Neural cell (in vitro differentiated cells): ENCODE results near the gene SNAPC1. TPM values are rescaled to one million over a fixed set of nuclear protein-coding genes. Genes with fewer than 3 reads are reported as not detected.

Source experiments
- H2AFZ ChIP-seq: fragments of 200-600, 300-800 bp; sonication (generic), shearing (Covaris generic); 2 replicates; pipeline ENCODE4 v1.6.0; 2014; ENCODE audit warnings: low read depth, mild to moderate bottlenecking, antibody characterized with exemption, low read length, moderate library complexity
- H3F3A ChIP-seq: fragments of 200-600 bp; shearing (Covaris generic); 2 replicates; pipeline ENCODE4 v1.6.1; 2016; ENCODE audit warnings: mild to moderate bottlenecking, moderate library complexity, mixed read lengths, antibody characterized with exemption, low read length; ENCODE audit not compliant: insufficient read depth, poor library complexity, severe bottlenecking
- H3K27ac ChIP-seq: fragments of 200-600, 300-800 bp; sonication (generic), shearing (Covaris generic); 2 replicates; pipeline ENCODE4 v1.5.1; 2014; ENCODE audit warnings: mild to moderate bottlenecking, low read length, moderate library complexity
- H3K27me3 ChIP-seq: fragments of 300-800, 200-600 bp; sonication (generic), shearing (Covaris generic); 2 replicates; pipeline ENCODE4 v1.6.0; 2014; ENCODE audit warnings: mild to moderate bottlenecking, low read depth, low read length, moderate library complexity; ENCODE audit not compliant: insufficient read depth
- H3K36me3 ChIP-seq: fragments of 300-800, 200-600 bp; sonication (generic), shearing (Covaris generic); 2 replicates; pipeline ENCODE4 v1.5.1; 2014; ENCODE audit warnings: mild to moderate bottlenecking, antibody characterized with exemption, low read length, moderate library complexity; ENCODE audit not compliant: insufficient read depth
- H3K4me2 ChIP-seq: fragments of 300-800, 200-600 bp; sonication (generic), shearing (Covaris generic); 2 replicates; pipeline ENCODE4 v1.6.0; 2014; ENCODE audit warnings: mild to moderate bottlenecking, low read length
- H3K4me3 ChIP-seq: fragments of 300-800, 200-600 bp; sonication (generic), shearing (Covaris generic); 2 replicates; pipeline ENCODE4 v1.5.1; 2014; ENCODE audit warnings: mild to moderate bottlenecking, low read length, moderate library complexity
- H3K79me2 ChIP-seq: fragments of 200-600 bp; shearing (Covaris generic); replicated peaks from 2 replicates; pipeline ENCODE4 v1.6.0; 2014; ENCODE audit warnings: mild to moderate bottlenecking, low read length, moderate library complexity; ENCODE audit not compliant: insufficient read depth
- H3K9ac ChIP-seq: fragments of 300-800, 200-600 bp; sonication (generic), shearing (Covaris generic); 2 replicates; pipeline ENCODE4 v1.6.1; 2016; ENCODE audit warnings: mild to moderate bottlenecking, low read length, mixed read lengths
- H3K9me2 ChIP-seq: fragments of 200-600 bp; shearing (Covaris generic); 2 replicates; pipeline ENCODE4 v1.6.1; 2016; ENCODE audit warnings: mild to moderate bottlenecking, low read length, mixed read lengths; ENCODE audit not compliant: insufficient read depth
- H3K9me3 ChIP-seq: fragments of 200-600, 300-800 bp; sonication (generic), shearing (Covaris generic); 2 replicates; pipeline ENCODE4 v1.6.1; 2016; ENCODE audit warnings: mild to moderate bottlenecking, mixed run types, low read length, moderate library complexity, mixed read lengths
- H4K20me1 ChIP-seq: fragments of 200-600 bp; shearing (Covaris generic); 2 replicates; pipeline ENCODE4 v1.6.1; 2016; ENCODE audit warnings: mild to moderate bottlenecking, mixed run types; ENCODE audit not compliant: insufficient read depth
- CTCF ChIP-seq: fragments of 450-650 bp; IDR thresholded peaks from 2 replicates; pipeline ENCODE4 v1.5.1; 2014; ENCODE audit warnings: antibody characterized with exemption, mild to moderate bottlenecking, moderate library complexity; ENCODE audit not compliant: poor library complexity, severe bottlenecking
- EP300 ChIP-seq: fragments of 450-650 bp; conservative IDR thresholded peaks from 2 replicates; pipeline ENCODE4 v1.6.1; 2014; ENCODE audit warnings: antibody characterized with exemption, mild to moderate bottlenecking, moderate library complexity; ENCODE audit not compliant: poor library complexity, severe bottlenecking
- EZH2 ChIP-seq: fragments of 200-600, 300-800 bp; shearing (Covaris generic), sonication (generic); IDR thresholded peaks from 2 replicates; pipeline ENCODE4 v1.6.1; 2014; ENCODE audit warnings: antibody characterized with exemption, low read length, borderline replicate concordance, mild to moderate bottlenecking; ENCODE audit not compliant: insufficient read depth, poor library complexity, severe bottlenecking
- MXI1 ChIP-seq: fragments of 450-650 bp; conservative IDR thresholded peaks from 2 replicates; pipeline ENCODE4 v1.6.1; 2014; ENCODE audit warnings: antibody characterized with exemption, mild to moderate bottlenecking; ENCODE audit not compliant: poor library complexity, severe bottlenecking
- POLR2AphosphoS5 ChIP-seq: IDR thresholded peaks from 2 replicates; pipeline ENCODE4 v1.6.1; 2012
- RAD21 ChIP-seq: fragments of 450-650 bp; conservative IDR thresholded peaks from 2 replicates; pipeline ENCODE4 v1.6.1; 2014; ENCODE audit warnings: antibody characterized with exemption, mild to moderate bottlenecking, moderate library complexity
- REST ChIP-seq: IDR thresholded peaks from 2 replicates; pipeline ENCODE4 v1.6.1; 2012; ENCODE audit warnings: borderline replicate concordance
- SMC3 ChIP-seq: fragments of 450-650 bp; conservative IDR thresholded peaks from 2 replicates; pipeline ENCODE4 v1.6.1; 2014; ENCODE audit warnings: antibody characterized with exemption, mild to moderate bottlenecking, moderate library complexity; ENCODE audit not compliant: poor library complexity
- TAF1 ChIP-seq: IDR thresholded peaks from 2 replicates; pipeline ENCODE4 v1.6.1; 2012; ENCODE audit warnings: low read depth
- polyA plus RNA-seq: library from polyadenylated mRNA; depleted of rRNA; stranded (reverse); fragments of >200 nt; gene quantifications from 2 replicates; pipeline ENCODE4 v1.2.3, GENCODE V29; 2014

SNAPC1 gene
- polyA plus RNA-seq, 1 donor from 2014 or later = 7.1 TPM

DNA sequence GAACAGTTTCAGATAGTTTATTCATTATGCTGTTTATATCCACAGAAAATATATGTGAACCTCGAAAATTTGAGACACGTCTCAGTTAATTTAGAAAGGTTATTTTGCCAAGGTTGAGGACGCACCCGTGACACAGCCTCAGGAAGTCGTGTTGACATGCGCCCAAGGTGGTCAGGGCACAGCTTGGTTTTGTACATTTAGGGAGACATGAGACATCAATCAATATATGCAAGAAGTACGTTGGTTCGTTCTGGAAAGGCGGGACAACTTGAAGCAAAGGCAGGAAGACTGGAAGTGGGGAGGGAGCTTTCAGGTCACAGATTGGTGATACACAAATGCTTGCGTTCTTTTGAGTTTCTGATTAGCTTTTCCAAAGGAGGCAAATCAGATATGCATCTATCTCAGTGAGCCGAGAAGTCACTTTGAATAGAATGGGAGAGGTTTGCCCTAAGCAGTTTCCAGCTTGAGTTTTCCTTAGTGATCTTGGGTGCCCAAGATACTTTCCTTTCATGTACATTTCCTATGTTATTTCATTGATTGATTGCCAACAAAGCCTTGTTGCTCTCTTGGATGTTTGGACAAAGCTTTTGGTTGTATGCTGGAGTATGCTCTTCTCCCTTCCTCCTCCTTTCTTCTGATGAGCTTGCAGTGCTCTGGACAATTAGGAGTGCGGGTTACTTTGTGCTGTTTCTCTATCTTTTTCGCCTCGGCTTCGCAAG, 3.2 kb downstream of the SNAPC1 start:
- Histone ChIP-seq H3K9me2 (no peaks in the 10 kb centered on the region), H3K9ac (no peak overlapping the region), H3K79me2 (peaks cover 21% of the 10 kb centered on the region), H3K36me3 (no peaks in the 10 kb centered on the region), H2AFZ (no peak overlapping the region), H3K9me3 (no peaks in the 10 kb centered on the region), H4K20me1 (no peaks in the 10 kb centered on the region), H3K4me2 (no peak overlapping the region), H3K27ac (no peak overlapping the region), H3K27me3 (no peaks in the 10 kb centered on the region), H3F3A (no peaks in the 10 kb centered on the region), H3K4me3 (peak overlapping the region; percentile 90)
- TF ChIP-seq MXI1 = no peak
- no peak for TF ChIP-seq REST
- no peak for TF ChIP-seq CTCF
- TF ChIP-seq EP300 = no peak
- TF ChIP-seq SMC3 = no peak
- no peak for TF ChIP-seq EZH2
- TF ChIP-seq POLR2AphosphoS5 = no peak
- no peak for TF ChIP-seq RAD21
- TF ChIP-seq TAF1 = no peak

GRCh38 chr14:61766151-61766550, 3.9 kb downstream of the SNAPC1 start:
- H2AFZ ChIP-seq = no peak overlapping the region
- H3F3A ChIP-seq = no peaks in the 10 kb centered on the region
- peaks cover 21% of the 10 kb centered on the region for H3K79me2 ChIP-seq

More at GRCh38 chr14:61766151-61766550, 3.9 kb downstream of the SNAPC1 start:
- no peaks in the 10 kb centered on the region for H3K27me3 ChIP-seq
- H4K20me1 ChIP-seq = no peaks in the 10 kb centered on the region
- H3K27ac ChIP-seq = no peak overlapping the region
- H3K9ac ChIP-seq = no peak overlapping the region
- H3K9me2 ChIP-seq = no peaks in the 10 kb centered on the region
- no peak overlapping the region for H3K4me3 ChIP-seq
- no peaks in the 10 kb centered on the region for H3K36me3 ChIP-seq
- H3K9me3 ChIP-seq = no peaks in the 10 kb centered on the region
- no peak overlapping the region for H3K4me2 ChIP-seq
- no peak for TF ChIP-seq EZH2
- no peak for TF ChIP-seq RAD21
- no peak for TF ChIP-seq CTCF
- no peak for TF ChIP-seq SMC3
- TF ChIP-seq EP300 = no peak
- TF ChIP-seq REST = no peak
- TF ChIP-seq POLR2AphosphoS5 = no peak
- no peak for TF ChIP-seq MXI1
- no peak for TF ChIP-seq TAF1
